ENCODE measurements around the gene BLM. TPM values are rescaled to one million over a fixed set of nuclear protein-coding genes. Genes with fewer than 3 reads are reported as not detected.

The BLM gene
- total RNA-seq, 1 experiment from 2014 or later = 41.3 TPM

- Histone ChIP-seq H2BK15ac (ENCODE audit: low read depth, low read length) (no peak overlapping the region), H3K18ac (ENCODE audit: insufficient read length, low read depth, low read length) (peak overlapping the region; percentile 28), H3K4me1 (ENCODE audit: insufficient read depth, low read length) (peaks cover 5% of the 10 kb centered on the region; the same call in 1 of the 2 replicates), H3K56ac (ENCODE audit: insufficient read length, low read depth, low read length) (no peak overlapping the region), H3K79me1 (ENCODE audit: insufficient read depth, low read depth, low read length, poor library complexity, severe bottlenecking) (no peaks in the 10 kb centered on the region), H3K79me2 (ENCODE audit: insufficient read depth, low read length) (no peaks in the 10 kb centered on the region), H3K14ac (ENCODE audit: insufficient read depth, low read length) (peak overlapping the region; percentile 59), H3K27me3 (ENCODE audit: insufficient read depth, low read length) (no peaks in the 10 kb centered on the region), H4K91ac (ENCODE audit: insufficient read length, low read depth, low read length) (no peak overlapping the region), H3K9ac (ENCODE audit: extremely low read depth, insufficient read length, low read length) (no peak overlapping the region), H2AK5ac (ENCODE audit: insufficient read length, low read length) (no peak overlapping the region), H4K20me1 (ENCODE audit: control insufficient read depth, insufficient read depth, insufficient read length) (no peaks in the 10 kb centered on the region), H4K8ac (replicated peaks; ENCODE audit: insufficient read length, low read depth, low read length) (no peak overlapping the region), H2BK12ac (ENCODE audit: insufficient read length, low read depth, low read length) (peak overlapping the region; percentile 53), H3K23ac (ENCODE audit: insufficient read length, low read depth, low read length) (no peak overlapping the region), H3K23me2 (ENCODE audit: insufficient read length, low read depth, low read length, poor library complexity, severe bottlenecking) (no peaks in the 10 kb centered on the region), H3K9me3 (ENCODE audit: control insufficient read depth, low read depth, low read length) (no peaks in the 10 kb centered on the region), H3K27ac (ENCODE audit: insufficient read length, low read depth, low read length) (no peak overlapping the region), H2BK120ac (ENCODE audit: low read depth, low read length, poor library complexity, severe bottlenecking) (no peak overlapping the region), H3T11ph (ENCODE audit: low read length) (no peak overlapping the region), H4K5ac (ENCODE audit: insufficient read length, low read depth, low read length) (no peak overlapping the region), H2AFZ (ENCODE audit: low read length) (no peak overlapping the region), H2BK5ac (ENCODE audit: insufficient read length, low read length) (no peak overlapping the region), H3K4ac (ENCODE audit: low read depth, low read length) (no peak overlapping the region), H2BK20ac (ENCODE audit: low read depth, low read length, poor library complexity, severe bottlenecking) (no peak overlapping the region), H3K4me2 (ENCODE audit: insufficient read depth, insufficient read length, low read length) (no peak overlapping the region)
- peak; percentile 90 for DNase-seq
- no peaks in the 10 kb centered on the region; a peak in 1 of 5 replicates for H3K9me3 Mint-ChIP-seq
- H3K4me1 Mint-ChIP-seq = peaks cover 39 to 40% of the 10 kb centered on the region in 2 experiments
- TF ChIP-seq CTCF (conservative IDR thresholded peaks at IDR 0.05) = no peak
- peaks cover 6% of the 10 kb centered on the region for H3K27me3 Mint-ChIP-seq (ENCODE audit: low read depth)
- no peaks in the 10 kb centered on the region for H3K36me3 Mint-ChIP-seq (ENCODE audit: insufficient read depth in 1 of 3, low read depth in 3 of 3)
- peak overlapping the region in 2 of 3 experiments; percentile 31 to 91; a peak in 3 of 7 replicates for H3K27ac Mint-ChIP-seq
- peak overlapping the region; percentile 17 to 25; a peak in 2 of 5 replicates for H3K4me3 Mint-ChIP-seq
- no CpG with 5 or more reads among the region's 19 CpGs for WGBS (ENCODE audit: extremely low coverage, insufficient read length, low lambda C conversion rate)
Observed at GRCh38 chr15:90839187-90840071, 122.3 kb downstream of the BLM start.

Measured in H9 (cell line).